Kasumi-1 (cell line): Measurements from ENCODE around the gene SLC2A4.
"Not testable (repeated sequence)": the region's sequence is repeated elsewhere in the genome, so short reads cannot be mapped to it uniquely, and the experiment has no call there.

Source experiments
- DNase-seq, 2 experiments: peaks; one replicate each; lab custom pipeline; 2025; lab: John Stamatoyannopoulos, UW

The SLC2A4 gene

GRCh38 chr17:7324438-7324779 lies 42.9 kb downstream of the SLC2A4 start:
- no peak for DNase-seq

- no peak for DNase-seq
Measured at GRCh38 chr17:7325031-7325528, 43.6 kb downstream of the SLC2A4 start.

GRCh38 chr17:7326186-7326585 lies 44.7 kb downstream of the SLC2A4 start:
- no peak for DNase-seq

GRCh38 chr17:7327056-7327455 lies 45.5 kb downstream of the SLC2A4 start:
- DNase-seq: no peak

GRCh38 chr17:7327501-7327900 lies 46.0 kb downstream of the SLC2A4 start:
- no peak for DNase-seq

- DNase-seq: no peak
Measured at GRCh38 chr17:7328009-7328408, 46.5 kb downstream of the SLC2A4 start.

GRCh38 chr17:7328840-7329373 lies 47.4 kb downstream of the SLC2A4 start, which contains the start of gene NEURL4:
NEURL4 (minus strand) TSS chr17:7329335; CDS start chr17:7329312, 23 bp downstream.
- no peak for DNase-seq

- DNase-seq: peak; percentile 85 to 94
Measured at GRCh38 chr17:7329374-7329996, 48.0 kb downstream of the SLC2A4 start.

- peak; percentile 33 to 50 for DNase-seq
Measured at GRCh38 chr17:7329997-7330637, 48.6 kb downstream of the SLC2A4 start.

- no peak for DNase-seq
Measured at GRCh38 chr17:7330638-7331015, 49.1 kb downstream of the SLC2A4 start.

- DNase-seq: no peak
Measured at GRCh38 chr17:7332111-7332510, 50.6 kb downstream of the SLC2A4 start.

- not testable (repeated sequence) for DNase-seq
Measured at GRCh38 chr17:7332600-7333069, 51.1 kb downstream of the SLC2A4 start.

GRCh38 chr17:7334938-7335538 lies 53.5 kb downstream of the SLC2A4 start:
- DNase-seq: no peak

GRCh38 chr17:7335765-7336164 lies 54.2 kb downstream of the SLC2A4 start:
- DNase-seq: not testable (repeated sequence)

GRCh38 chr17:7336240-7337175 lies 55.0 kb downstream of the SLC2A4 start, which contains the start of gene ACAP1:
ACAP1 (plus strand) TSS chr17:7336529; CDS start chr17:7336735, 206 bp downstream.
- DNase-seq: peak; percentile 16 to 23

GRCh38 chr17:7337600-7337999 lies 56.1 kb downstream of the SLC2A4 start:
- DNase-seq: not testable (repeated sequence)
